GM23248 (cell line): ENCODE data around the gene SLC25A26.

Experiments
- EZH2 ChIP-seq: fragments of 200-600 bp; sonication (generic); IDR thresholded peaks from 2 replicates; pipeline ENCODE4 v1.6.1; 2018; ENCODE audit warnings: antibody characterized with exemption, mild to moderate bottlenecking; ENCODE audit not compliant: insufficient read depth, poor library complexity, severe bottlenecking
- EZH2phosphoT487 ChIP-seq: fragments of 200-600 bp; sonication (generic); IDR thresholded peaks from 2 replicates; pipeline ENCODE4 v1.6.1; 2018; ENCODE audit warnings: antibody characterized with exemption, moderate library complexity, mild to moderate bottlenecking, low read depth; ENCODE audit not compliant: insufficient read depth

DNA sequence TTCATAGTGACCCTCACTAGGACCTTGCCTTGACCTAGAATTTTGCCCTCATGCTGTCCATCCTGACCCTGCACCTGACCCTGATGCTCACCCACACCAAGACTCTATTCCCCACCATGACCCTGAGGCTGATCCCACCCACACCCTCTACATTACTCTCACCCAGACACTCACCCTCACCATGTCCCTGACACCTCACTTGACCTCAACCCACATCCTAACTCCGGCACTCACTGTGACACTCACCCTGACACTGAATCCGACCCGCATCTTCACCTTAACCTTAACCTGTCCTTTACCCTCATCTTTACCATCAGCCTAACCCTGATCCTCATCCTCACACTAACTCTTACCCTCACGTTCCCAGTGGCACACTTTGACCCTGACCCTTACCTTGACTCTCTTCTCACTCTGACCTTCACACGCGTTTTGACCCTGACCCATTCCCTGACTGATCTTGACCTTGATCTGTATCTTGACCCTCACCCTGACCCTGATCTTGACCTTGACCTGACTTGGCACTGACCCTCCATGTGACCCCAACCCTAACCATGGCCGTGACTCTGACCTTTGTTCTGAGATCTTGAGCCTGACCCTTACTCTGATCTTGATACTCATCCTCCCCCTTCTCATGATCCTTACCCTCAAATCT, 22.2 kb upstream of the SLC25A26 start:
- TF ChIP-seq EZH2: no peak
- TF ChIP-seq EZH2phosphoT487: no peak
